ENCODE results near the gene FANCD2OS. TPM values are rescaled to one million over a fixed set of nuclear protein-coding genes. Genes with fewer than 3 reads are reported as not detected.
"Not testable (repeated sequence)": the region's sequence is repeated elsewhere in the genome, so short reads cannot be mapped to it uniquely, and the experiment has no call there.

The FANCD2OS gene
- total and polyA plus RNA-seq, 2 donors from 2014 or later = not detected

DNA sequence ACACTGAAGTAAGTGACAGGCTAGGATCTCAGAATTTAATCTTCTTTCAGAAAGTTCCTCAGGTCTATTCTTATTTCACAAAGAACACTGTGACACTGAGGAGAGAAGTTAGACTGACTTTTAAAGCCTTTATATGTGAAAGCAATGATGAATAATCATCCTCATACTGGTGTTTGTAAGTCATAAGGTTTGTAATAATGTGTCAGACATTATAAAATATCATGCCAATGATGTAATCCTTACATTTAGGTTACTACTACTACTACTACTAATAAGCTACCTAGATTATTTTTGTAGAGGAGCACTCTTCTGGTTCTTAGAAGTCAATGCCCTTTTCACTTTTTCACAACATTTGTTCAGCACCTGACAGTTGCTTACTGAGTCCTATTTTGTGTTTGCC is 33.4 kb downstream of the FANCD2OS start:
- Histone ChIP-seq H3K4me3 (ENCODE audit: low read length in 3 of 3) (no peak overlapping the region), H3K27me3 (ENCODE audit: control insufficient read depth, insufficient read depth, low read length) (no peaks in the 10 kb centered on the region), H3K9ac (ENCODE audit: low read length in 3 of 3) (no peak overlapping the region), H3K4me1 (ENCODE audit: control insufficient read depth in 2 of 3, insufficient read depth in 2 of 3, low read depth in 1 of 3, low read length in 3 of 3) (no peaks in the 10 kb centered on the region), H3K27ac (ENCODE audit: low read depth in 2 of 2, low read length in 2 of 2) (no peak overlapping the region), H3K9me3 (ENCODE audit: control insufficient read depth in 2 of 3, insufficient read depth in 1 of 3, low read length in 3 of 3) (no peaks in the 10 kb centered on the region), H3K36me3 (ENCODE audit: control insufficient read depth in 2 of 3, insufficient read depth in 3 of 3, low read length in 3 of 3) (no peaks in the 10 kb centered on the region)
- TF ChIP-seq, protein P1, sequence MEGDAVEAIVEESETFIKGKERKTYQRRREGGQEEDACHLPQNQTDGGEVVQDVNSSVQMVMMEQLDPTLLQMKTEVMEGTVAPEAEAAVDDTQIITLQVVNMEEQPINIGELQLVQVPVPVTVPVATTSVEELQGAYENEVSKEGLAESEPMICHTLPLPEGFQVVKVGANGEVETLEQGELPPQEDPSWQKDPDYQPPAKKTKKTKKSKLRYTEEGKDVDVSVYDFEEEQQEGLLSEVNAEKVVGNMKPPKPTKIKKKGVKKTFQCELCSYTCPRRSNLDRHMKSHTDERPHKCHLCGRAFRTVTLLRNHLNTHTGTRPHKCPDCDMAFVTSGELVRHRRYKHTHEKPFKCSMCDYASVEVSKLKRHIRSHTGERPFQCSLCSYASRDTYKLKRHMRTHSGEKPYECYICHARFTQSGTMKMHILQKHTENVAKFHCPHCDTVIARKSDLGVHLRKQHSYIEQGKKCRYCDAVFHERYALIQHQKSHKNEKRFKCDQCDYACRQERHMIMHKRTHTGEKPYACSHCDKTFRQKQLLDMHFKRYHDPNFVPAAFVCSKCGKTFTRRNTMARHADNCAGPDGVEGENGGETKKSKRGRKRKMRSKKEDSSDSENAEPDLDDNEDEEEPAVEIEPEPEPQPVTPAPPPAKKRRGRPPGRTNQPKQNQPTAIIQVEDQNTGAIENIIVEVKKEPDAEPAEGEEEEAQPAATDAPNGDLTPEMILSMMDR (IDR thresholded peaks at IDR 0.05; ENCODE audit: borderline replicate concordance, extremely low read depth, insufficient read depth) = no peak
- no peak for DNase-seq
- no peak for FAIRE-seq
- intact Hi-C loops (cut with DNase I) = no loop called here

DNA sequence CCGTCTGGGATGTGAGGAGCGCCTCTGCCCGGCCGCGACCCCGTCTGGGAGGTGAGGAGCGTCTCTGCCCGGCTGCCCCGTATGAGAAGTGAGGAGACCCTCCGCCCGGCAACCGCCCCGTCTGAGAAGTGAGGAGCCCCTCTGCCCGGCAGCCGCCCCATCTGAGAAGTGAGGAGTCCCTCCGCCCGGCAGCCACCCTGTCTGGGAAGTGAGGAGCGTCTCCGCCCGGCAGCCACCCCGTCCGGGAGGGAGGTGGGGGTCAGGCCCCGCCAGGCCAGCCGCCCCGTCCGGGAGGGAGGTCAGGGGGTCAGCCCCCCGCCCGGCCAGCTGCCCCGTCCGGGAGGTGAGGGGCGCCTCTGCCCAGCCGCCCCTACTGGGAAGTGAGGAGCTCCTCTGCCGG is 38.0 kb downstream of the FANCD2OS start:
- H3K4me3 ChIP-seq (ENCODE audit: low read length in 3 of 3); H3K9me3 ChIP-seq (ENCODE audit: control insufficient read depth in 2 of 3, insufficient read depth in 1 of 3, low read length in 3 of 3); FAIRE-seq; H3K27ac ChIP-seq (ENCODE audit: low read depth in 2 of 2, low read length in 2 of 2); intact Hi-C loops (cut with DNase I); H3K27me3 ChIP-seq (ENCODE audit: control insufficient read depth, insufficient read depth, low read length); H3K4me1 ChIP-seq (ENCODE audit: control insufficient read depth in 2 of 3, insufficient read depth in 2 of 3, low read depth in 1 of 3, low read length in 3 of 3); H3K36me3 ChIP-seq (ENCODE audit: control insufficient read depth in 2 of 3, insufficient read depth in 3 of 3, low read length in 3 of 3); H3K9ac ChIP-seq (ENCODE audit: low read length in 3 of 3); DNase-seq: not testable (repeated sequence)

DNA sequence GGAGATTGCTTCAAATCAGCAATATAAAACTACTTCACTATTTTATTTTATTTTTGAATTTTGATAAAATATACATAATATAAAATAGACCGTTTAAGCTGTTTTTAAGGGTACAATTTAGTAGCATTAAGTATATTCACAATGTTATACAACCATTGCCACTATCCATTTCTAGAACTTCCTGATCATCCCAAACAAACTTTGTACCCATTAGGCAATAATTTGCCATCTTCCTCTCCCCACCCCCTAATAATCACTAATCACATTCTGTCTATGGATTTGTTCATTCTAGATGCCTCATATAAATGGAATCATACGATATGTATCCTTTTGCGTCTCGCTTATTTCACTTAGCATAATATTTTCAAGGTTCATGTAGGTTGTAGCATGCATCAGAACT is 53.0 kb downstream of the FANCD2OS start:
- Histone ChIP-seq H3K27ac (ENCODE audit: low read depth in 2 of 2, low read length in 2 of 2) (no peak overlapping the region), H3K4me1 (ENCODE audit: control insufficient read depth in 2 of 3, insufficient read depth in 2 of 3, low read depth in 1 of 3, low read length in 3 of 3) (no peaks in the 10 kb centered on the region), H3K27me3 (ENCODE audit: control insufficient read depth, insufficient read depth, low read length) (no peaks in the 10 kb centered on the region), H3K36me3 (ENCODE audit: control insufficient read depth in 2 of 3, insufficient read depth in 3 of 3, low read length in 3 of 3) (no peaks in the 10 kb centered on the region), H3K9me3 (ENCODE audit: control insufficient read depth in 2 of 3, insufficient read depth in 1 of 3, low read length in 3 of 3) (no peaks in the 10 kb centered on the region), H3K4me3 (ENCODE audit: low read length in 3 of 3) (no peak overlapping the region), H3K9ac (ENCODE audit: low read length in 3 of 3) (no peak overlapping the region)
- FAIRE-seq (no peak), DNase-seq (no peak)
- intact Hi-C loops (cut with DNase I) = no loop called here
- TF ChIP-seq, protein P1 (IDR thresholded peaks at IDR 0.05; ENCODE audit: borderline replicate concordance, extremely low read depth, insufficient read depth) = no peak

Other genes starting within 250 kb of the FANCD2OS start
- not detected for gene CIDEC, start 228.0 kb downstream of the FANCD2OS start, total RNA-seq
- not detected for gene CIDEC, start 228.0 kb downstream of the FANCD2OS start, polyA plus RNA-seq (ENCODE audit: insufficient read depth, low read depth, low replicate concordance)
- 30.3 TPM for gene JAGN1, start 217.6 kb downstream of the FANCD2OS start, total RNA-seq
- gene JAGN1, start 217.6 kb downstream of the FANCD2OS start, polyA plus RNA-seq (ENCODE audit: insufficient read depth, low read depth, low replicate concordance) = 55.3 TPM
- gene IL17RE, start 205.4 kb downstream of the FANCD2OS start, total RNA-seq = 8.5 TPM
- 7.5 TPM for gene IL17RE, start 205.4 kb downstream of the FANCD2OS start, polyA plus RNA-seq (ENCODE audit: insufficient read depth, low read depth, low replicate concordance)
- 27.5 TPM for gene IL17RC, start 191.2 kb downstream of the FANCD2OS start, total RNA-seq
- 31.5 TPM for gene IL17RC, start 191.2 kb downstream of the FANCD2OS start, polyA plus RNA-seq (ENCODE audit: insufficient read depth, low read depth, low replicate concordance)
- gene CRELD1, start 174.4 kb downstream of the FANCD2OS start, total RNA-seq = 43.2 TPM
- 56.7 TPM for gene CRELD1, start 174.4 kb downstream of the FANCD2OS start, polyA plus RNA-seq (ENCODE audit: insufficient read depth, low read depth, low replicate concordance)
- gene PRRT3, start 155.8 kb downstream of the FANCD2OS start, total RNA-seq = 3.9 TPM
- 3.6 TPM for gene PRRT3, start 155.8 kb downstream of the FANCD2OS start, polyA plus RNA-seq (ENCODE audit: insufficient read depth, low read depth, low replicate concordance)
- 63.5 TPM for gene EMC3, start 121.4 kb downstream of the FANCD2OS start, total RNA-seq
- 107 TPM for gene EMC3, start 121.4 kb downstream of the FANCD2OS start, polyA plus RNA-seq (ENCODE audit: insufficient read depth, low read depth, low replicate concordance)
- 4.8 TPM for gene FANCD2, start 81.8 kb downstream of the FANCD2OS start, total RNA-seq
- gene FANCD2, start 81.8 kb downstream of the FANCD2OS start, polyA plus RNA-seq (ENCODE audit: insufficient read depth, low read depth, low replicate concordance) = 0.86 TPM
- 130 TPM for gene BRK1, start 7.4 kb upstream of the FANCD2OS start, total RNA-seq
- gene BRK1, start 7.4 kb upstream of the FANCD2OS start, polyA plus RNA-seq (ENCODE audit: insufficient read depth, low read depth, low replicate concordance) = 308 TPM
- gene VHL, start 33.5 kb upstream of the FANCD2OS start, total RNA-seq = 40.0 TPM
- gene VHL, start 33.5 kb upstream of the FANCD2OS start, polyA plus RNA-seq (ENCODE audit: insufficient read depth, low read depth, low replicate concordance) = 11.7 TPM
- 8.9 TPM for gene IRAK2, start 56.7 kb upstream of the FANCD2OS start, total RNA-seq
- gene IRAK2, start 56.7 kb upstream of the FANCD2OS start, polyA plus RNA-seq (ENCODE audit: insufficient read depth, low read depth, low replicate concordance) = 1.2 TPM
- gene TATDN2, start 140.2 kb upstream of the FANCD2OS start, total RNA-seq = 31.8 TPM
- 15.5 TPM for gene TATDN2, start 140.2 kb upstream of the FANCD2OS start, polyA plus RNA-seq (ENCODE audit: insufficient read depth, low read depth, low replicate concordance)
- 1.2 TPM for gene GHRL, start 184.7 kb upstream of the FANCD2OS start, total RNA-seq
- gene GHRL, start 184.7 kb upstream of the FANCD2OS start, polyA plus RNA-seq (ENCODE audit: insufficient read depth, low read depth, low replicate concordance) = 0.73 TPM
- 81.2 TPM for gene SEC13, start 212.9 kb upstream of the FANCD2OS start, total RNA-seq
- gene SEC13, start 212.9 kb upstream of the FANCD2OS start, polyA plus RNA-seq (ENCODE audit: insufficient read depth, low read depth, low replicate concordance) = 136 TPM

Data from kidney (tissue), 14 donors.